HG03135 (cell line): ENCODE data around the gene NAT10.

Experiments used
- ATAC-seq: cut with Tn5 transposase; IDR thresholded peaks from one replicate; pipeline ENCODE4 v1.9.1; 2021; ENCODE audit warnings: mild to moderate bottlenecking, moderate library complexity; ENCODE audit not compliant: unreplicated experiment

NAT10 gene

DNA sequence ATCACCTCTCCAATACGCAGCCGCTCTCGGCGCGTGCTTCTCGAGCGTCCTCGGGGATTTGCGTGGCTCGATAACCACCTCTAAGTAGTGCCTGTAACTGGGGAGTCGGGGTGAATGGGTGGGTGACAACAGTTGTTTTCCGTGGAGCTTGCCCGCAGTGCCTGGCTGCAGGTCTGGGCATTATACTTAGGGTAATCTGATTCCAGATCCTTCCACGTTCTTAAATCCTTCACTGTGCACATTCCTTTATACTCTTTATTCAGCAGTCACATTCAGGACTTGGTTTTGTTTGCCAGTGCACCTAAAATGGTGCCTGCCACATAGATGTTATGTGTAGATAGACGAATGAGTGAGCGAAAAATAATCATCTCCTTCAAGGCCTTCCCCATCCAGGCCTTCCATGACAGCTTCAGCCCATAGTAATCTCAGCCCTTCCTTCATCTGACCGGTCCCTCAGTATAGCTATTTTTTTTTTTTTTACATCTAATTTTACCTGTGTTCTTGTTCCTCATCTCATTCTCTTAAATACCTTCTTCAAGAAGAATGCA lies 602 bp downstream of the NAT10 start:
- ATAC-seq = no peak

DNA sequence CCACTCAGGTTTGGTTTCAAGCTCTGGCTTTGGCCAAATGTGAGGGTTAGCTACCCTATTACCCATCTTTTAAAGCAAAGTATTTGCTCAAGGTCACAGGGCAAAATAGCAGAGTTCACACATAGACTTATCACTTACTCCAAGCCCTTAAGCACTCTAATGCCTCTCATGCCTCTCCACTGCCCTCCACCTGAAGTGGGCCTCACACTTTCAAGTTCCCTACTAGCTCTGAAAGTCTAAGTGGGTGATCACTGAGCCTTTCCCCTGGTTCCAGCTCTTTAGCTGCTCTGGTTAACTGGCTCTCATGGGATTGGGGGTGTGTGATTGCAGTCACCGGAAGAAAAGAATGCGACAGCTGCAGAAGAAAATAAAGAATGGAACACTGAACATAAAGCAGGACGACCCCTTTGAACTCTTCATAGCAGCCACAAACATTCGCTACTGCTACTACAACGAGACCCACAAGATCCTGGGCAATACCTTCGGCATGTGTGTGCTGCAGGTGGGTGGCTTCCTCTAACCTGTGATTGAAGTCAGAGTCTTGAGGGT lies 6.4 kb downstream of the NAT10 start:
- no peak for ATAC-seq

DNA sequence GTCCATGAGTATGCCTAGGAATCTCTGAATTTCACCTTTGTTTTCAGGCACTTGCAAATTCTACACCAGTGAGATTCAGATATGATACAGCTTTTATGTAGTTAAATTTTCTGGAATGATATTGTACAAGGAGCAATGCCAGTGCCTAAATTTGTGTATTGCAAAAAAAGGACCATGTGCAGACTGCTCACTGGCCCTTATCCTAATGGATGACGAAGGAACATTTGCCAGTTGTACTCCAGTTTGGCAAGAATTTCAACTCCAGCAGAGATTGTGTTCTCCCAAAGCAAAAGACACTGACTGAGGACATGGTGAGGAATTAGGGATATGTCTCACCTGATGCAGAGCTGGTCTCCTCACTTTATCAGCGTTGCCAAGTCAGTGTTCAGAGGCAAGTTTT lies 8.6 kb downstream of the NAT10 start:
- no peak for ATAC-seq

DNA sequence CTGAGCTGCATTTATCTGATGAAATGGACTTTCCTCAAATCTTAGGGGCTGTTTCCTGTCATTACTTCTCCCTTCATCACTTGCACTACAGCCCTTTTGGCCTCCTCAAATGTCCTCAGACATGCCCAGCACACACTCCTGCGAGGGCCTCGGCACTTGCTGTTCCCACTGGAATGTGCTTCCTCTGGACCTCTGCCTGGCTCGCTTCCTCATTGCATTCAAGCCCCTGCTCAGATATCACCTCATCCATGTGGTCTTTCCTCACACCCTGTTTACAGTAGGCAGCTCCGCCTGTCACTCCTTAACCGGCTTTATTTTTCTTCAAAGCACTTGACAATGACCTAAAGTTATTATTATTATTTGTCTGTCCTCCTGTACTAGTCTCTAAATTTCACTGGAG lies 9.0 kb downstream of the NAT10 start:
- no peak for ATAC-seq

- ATAC-seq = no peak
Measured at GRCh38 chr11:34120651-34121050, 15.2 kb downstream of the NAT10 start.

GRCh38 chr11:34124885-34125668 lies 19.6 kb downstream of the NAT10 start:
- ATAC-seq = no peak

DNA sequence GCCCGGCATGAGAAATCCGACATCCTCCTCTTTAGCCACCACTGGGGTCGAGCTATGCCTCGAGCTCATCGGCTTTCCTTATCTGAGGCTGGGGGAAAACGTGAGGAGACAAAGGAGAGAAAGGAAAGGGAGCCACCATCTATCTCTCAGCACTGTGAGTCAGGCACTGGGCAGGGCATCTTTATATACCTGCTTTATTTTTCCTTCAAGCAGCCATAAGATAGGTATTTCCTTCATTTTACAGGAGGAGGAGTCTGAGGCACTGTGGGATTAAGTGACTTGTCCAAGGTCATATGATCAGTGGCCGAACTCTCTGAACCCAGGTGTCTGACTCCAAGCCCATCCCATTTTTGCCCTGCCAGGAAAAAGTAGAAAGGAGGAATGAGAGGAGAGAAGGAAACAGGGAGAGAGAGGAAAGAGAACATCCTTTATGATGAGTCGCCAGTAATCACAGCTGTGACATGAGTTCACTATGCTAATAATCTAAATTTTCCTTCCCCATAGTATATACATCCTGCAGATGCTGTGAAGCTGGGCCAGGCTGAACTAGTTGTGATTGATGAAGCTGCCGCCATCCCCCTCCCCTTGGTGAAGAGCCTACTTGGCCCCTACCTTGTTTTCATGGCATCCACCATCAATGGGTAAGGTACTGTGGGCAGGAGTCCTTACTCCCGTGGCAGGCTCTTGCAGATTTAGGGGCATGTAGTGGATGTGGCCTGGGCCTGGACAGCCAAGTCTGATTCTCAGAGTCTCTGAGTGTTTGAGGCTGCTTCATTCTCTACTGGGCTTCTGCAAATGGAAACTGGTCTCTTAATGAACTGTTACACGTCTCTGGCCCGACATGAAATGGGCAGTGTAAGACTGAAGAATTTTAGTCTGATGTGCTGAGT lies 21.8 kb downstream of the NAT10 start:
- no peak for ATAC-seq

DNA sequence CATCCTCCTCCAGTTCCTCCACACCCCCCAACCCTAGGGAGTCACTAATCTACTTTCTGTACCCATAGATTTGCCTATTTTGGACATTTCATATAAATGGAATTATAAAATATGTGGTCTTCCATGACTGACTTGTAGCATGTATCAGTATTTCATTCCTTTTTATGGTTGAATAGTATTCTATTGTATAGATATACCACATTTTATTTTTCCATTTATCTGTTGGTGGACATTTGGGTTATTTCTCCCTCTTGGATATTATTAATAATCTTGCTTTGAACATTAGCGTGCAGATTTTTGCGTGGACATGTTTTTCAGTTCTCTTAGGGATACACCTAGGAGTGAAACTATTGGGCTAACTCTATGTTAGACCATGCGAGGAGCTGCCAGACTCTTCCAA lies 23.4 kb downstream of the NAT10 start:
- no peak for ATAC-seq

- no peak for ATAC-seq
Measured at GRCh38 chr11:34132261-34132965, 27.0 kb downstream of the NAT10 start.

GRCh38 chr11:34134765-34135164 lies 29.3 kb downstream of the NAT10 start:
- ATAC-seq = no peak

GRCh38 chr11:34135439-34135838 lies 30.0 kb downstream of the NAT10 start:
- no peak for ATAC-seq

DNA sequence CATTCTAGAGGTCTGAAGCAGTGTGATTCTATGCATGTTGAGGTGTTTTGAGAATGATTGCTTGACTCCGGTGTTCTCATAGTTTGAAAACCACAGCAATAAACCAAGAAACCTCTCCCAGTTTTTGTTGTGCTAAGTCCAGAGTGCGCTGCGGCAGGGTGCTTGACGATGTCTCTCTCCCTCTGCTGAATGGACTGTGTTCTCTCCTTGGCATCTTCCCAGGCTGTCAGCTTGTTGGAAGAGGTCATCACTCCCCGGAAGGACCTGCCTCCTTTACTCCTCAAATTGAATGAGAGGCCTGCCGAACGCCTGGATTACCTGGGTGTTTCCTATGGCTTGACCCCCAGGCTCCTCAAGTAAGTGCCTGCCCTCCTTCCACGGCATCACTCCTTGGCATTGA lies 31.0 kb downstream of the NAT10 start:
- no peak for ATAC-seq

DNA sequence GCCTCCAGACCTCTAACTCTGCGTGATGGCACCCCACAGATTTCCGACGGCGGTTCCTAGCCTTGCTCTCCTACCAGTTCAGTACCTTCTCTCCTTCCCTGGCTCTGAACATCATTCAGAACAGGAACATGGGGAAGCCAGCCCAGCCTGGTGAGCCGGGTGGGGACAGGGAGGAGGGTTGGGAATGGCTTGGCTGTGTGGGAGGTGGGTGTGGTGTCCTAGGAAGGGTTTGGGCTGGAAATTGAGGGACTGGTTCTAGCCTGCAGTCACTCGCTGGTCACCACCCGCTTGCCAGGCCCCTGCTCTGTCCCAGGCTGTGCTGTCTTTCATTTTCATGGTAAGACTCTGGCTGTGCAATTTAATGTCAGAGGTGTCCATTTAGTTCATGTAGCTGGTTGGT lies 33.9 kb downstream of the NAT10 start:
- no peak for ATAC-seq

- no peak for ATAC-seq
Measured at GRCh38 chr11:34140149-34140548, 34.7 kb downstream of the NAT10 start.

DNA sequence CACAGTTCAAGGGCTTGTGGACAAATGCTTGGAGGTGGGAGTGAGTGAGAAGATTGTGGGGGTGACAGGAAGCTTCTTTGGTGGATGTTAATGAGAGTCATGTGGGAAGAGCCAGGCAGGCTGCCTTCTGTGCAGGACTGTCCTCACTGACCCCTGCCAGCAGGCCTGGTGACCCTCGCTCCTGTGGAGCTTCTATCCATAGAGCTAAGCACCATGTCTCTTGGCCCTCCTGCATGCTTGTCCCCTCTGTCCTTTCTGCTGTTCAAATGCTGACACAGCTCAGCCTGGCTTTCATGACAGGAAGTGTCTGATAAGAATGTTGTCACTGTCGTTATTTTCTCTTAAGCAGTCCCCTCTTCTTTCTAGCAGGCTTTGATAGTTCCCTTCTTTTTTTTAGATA lies 37.6 kb downstream of the NAT10 start:
- ATAC-seq = no peak

DNA sequence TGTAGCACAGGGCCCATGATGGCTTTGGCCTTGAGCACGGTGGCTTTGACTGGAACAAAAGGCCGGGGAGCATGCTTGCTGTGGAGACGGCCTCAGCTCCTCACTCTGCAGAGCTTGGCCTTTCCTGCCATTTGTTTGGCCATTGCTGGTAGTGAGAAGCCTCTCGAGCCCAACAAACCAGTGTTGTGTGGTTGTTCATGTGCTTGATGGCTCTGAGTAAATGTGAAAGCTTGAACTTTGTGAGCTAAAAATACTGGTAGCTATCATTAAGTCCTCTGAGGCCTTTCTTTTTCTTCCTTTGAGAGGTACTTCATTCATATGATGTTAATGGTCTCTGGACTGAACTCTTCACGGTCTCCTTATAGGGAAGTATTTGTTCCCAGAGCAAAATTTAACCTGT lies 39.6 kb downstream of the NAT10 start:
- no peak for ATAC-seq

DNA sequence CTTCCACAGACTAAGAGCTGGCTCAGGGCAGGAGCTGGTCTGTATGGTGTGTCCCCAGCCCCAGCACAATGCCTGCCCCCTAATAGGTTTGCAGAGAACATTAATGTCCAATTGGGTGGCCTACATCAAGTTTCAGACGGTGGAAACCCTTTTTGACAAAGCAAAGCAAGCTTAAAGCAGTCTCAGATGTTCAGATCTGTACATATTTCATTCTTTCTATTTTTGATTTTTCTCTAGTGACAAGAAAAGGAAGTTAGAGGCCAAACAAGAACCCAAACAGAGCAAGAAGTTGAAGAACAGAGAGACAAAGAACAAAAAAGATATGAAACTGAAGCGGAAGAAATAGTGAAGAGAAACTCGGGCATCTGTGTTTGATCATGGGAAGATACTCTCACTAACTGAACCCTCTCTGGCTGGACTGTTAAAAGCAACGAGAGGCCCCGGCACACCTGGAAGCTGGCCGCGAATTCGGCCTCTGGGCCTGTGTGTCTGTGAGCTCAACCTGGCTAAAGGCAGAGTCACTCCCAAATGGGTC lies 40.5 kb downstream of the NAT10 start:
- peak; percentile 49 for ATAC-seq

GRCh38 chr11:34146411-34146810 lies 41.0 kb downstream of the NAT10 start:
- ATAC-seq = no peak

DNA sequence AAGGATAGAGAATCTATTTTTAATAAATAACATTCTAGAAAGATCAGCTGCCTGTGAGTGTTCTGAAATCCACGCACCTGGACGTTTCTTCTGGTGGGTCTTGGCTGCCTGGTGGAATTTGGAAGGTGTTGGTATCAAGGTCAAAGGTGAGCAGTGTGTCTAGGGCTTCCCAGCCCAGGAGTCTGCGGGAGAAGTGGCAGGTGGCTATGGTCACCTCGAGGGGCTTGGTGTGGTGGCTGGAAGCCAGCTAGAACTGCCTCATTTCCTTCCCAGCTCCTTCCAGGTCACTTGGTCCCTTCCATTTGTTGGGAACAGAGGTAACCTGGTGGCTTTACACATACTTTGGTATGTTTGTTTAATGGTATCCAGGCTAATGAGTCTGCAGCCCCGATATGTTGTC lies 41.4 kb downstream of the NAT10 start:
- no peak for ATAC-seq

DNA sequence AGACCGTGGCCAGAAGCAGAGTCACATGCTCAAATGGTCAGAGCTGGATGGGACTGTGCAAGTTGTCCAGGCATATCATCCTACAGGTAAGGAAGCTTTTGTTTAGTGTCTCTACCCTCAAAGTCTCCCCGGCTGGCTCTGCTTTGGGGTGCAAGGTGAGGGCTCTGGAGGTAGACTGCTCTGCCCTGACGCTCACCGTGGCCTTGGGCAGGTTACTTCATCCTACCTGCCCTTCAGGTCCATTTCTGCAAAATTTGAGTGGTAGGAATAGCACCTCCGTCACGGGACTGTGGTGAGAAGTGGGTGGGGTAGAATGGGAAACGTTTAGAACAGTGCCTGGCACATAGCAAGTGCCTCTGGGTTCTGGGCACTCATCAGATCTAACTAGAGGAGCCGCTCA lies 42.2 kb downstream of the NAT10 start:
- ATAC-seq = no peak
